Psoas muscle (tissue), 8 donors: ENCODE results near the gene TXNDC15. TPM values are rescaled to one million over a fixed set of nuclear protein-coding genes. Genes with fewer than 3 reads are reported as not detected.
A peak's percentile ranks its signal among the peaks of the same experiment; 100 is the strongest.

ENCODE experiments used
- ATAC-seq, 4 donors: fragments of 200-7000 bp; cut with Tn5 transposase; one replicate each; pipeline ENCODE4 v1.9.1; 2020; ENCODE audit warnings: moderate library complexity in 3 of 4, mild to moderate bottlenecking in 2 of 4
- DNase-seq, 2 donors: peaks; one replicate each; pipeline ENCODE4 v3.0.0-alpha.2; 2020
- H3K27ac ChIP-seq: fragments of 200-600 bp; one replicate; pipeline ENCODE4 v1.8.0; 2022
- H3K27me3 ChIP-seq, 3 donors: fragments of 200-600 bp in 1 of 3; one replicate each; pipeline versions ENCODE4 v1.6.1 to v1.8.0; 2013 to 2022; ENCODE audit warnings: low read length in 2 of 3, mild to moderate bottlenecking in 2 of 3, moderate library complexity in 1 of 3; ENCODE audit not compliant: insufficient read depth in 3 of 3
- H3K36me3 ChIP-seq, 2 donors: fragments of 200-600 bp in 1 of 2; one replicate each; pipeline versions ENCODE4 v1.6.1 to v1.8.0; 2013 to 2022; ENCODE audit warnings: low read depth in 1 of 2, mild to moderate bottlenecking in 1 of 2, moderate library complexity in 1 of 2; ENCODE audit not compliant: insufficient read depth in 1 of 2
- H3K4me1 ChIP-seq: fragments of 200-600 bp; one replicate; pipeline ENCODE4 v1.8.0; 2022
- H3K4me3 ChIP-seq: fragments of 200-600 bp; one replicate; pipeline ENCODE4 v1.8.0; 2022; ENCODE audit warnings: mild to moderate bottlenecking
- H3K9me3 ChIP-seq: fragments of 200-600 bp; one replicate; pipeline ENCODE4 v1.8.0; 2022
- CTCF ChIP-seq: fragments of 200-600 bp; IDR thresholded peaks from one replicate; pipeline ENCODE4 v1.8.0; 2022; ENCODE audit warnings: antibody characterized with exemption
- WGBS, 3 donors: extraction: QIAGEN DNeasy Blood & Tissue Kit; methylation state at CpG; one replicate each; pipeline versions ENCODE4 v1.1.6 to v1.1.7; 2013; 5-methylcytosine and 5-hydroxymethylcytosine counted together
- intact Hi-C, 2 donors: fragments of 100-400 bp; cut with DNase I; formaldehyde crosslinking; loops; one replicate each; pipeline versions ENCODE4 v1.11.0 to v1.14.2; 2022
- long read RNA-seq, 2 donors: library from polyadenylated mRNA; unstranded; transcript quantifications; one replicate each; pipeline ENCODE4 v2.0.0, GENCODE V29; 2021
- polyA plus RNA-seq, 3 donors: library from polyadenylated mRNA; stranded (reverse); fragments of 200-250 nt; gene quantifications; one replicate each; pipeline ENCODE4 v1.2.3, GENCODE V29; 2013
- total RNA-seq, 4 donors: library from RNA; stranded (reverse); fragmentation: NEBNext Ultra II Directional in 2 of 4; extraction: Animal tissue kit (Norgen Biotek cat#: 25700) in 2 of 4; gene quantifications; one replicate each; pipeline versions ENCODE4 v1.2.1 to v1.2.4, GENCODE V29; 2021 to 2023
- donor health status: healthy with polysubstance abuse.
- donor health status: DM: no; HTN: no; CAD: no; lungs with moderate emphysema.
- donor health status: Bipolar disorder and iron deficiency.
- donor health status: healthy.
- donor health status: DM: yes; HTN: yes; CAD: no.
- donor health status: DM: no; HTN: no; CAD: no.
- donor health status: DM: no; HTN: no; CAD: no.
- donor health status: DM: yes; HTN: yes; CAD: no.

TXNDC15 gene, protein sequence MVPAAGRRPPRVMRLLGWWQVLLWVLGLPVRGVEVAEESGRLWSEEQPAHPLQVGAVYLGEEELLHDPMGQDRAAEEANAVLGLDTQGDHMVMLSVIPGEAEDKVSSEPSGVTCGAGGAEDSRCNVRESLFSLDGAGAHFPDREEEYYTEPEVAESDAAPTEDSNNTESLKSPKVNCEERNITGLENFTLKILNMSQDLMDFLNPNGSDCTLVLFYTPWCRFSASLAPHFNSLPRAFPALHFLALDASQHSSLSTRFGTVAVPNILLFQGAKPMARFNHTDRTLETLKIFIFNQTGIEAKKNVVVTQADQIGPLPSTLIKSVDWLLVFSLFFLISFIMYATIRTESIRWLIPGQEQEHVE
- total RNA-seq (10 to 100 TPM; 21.1 to 32.0 (median 26.6) TPM), polyA plus RNA-seq (10 to 100 TPM; 23.2 to 34.0 (median 28.6) TPM)
- long read RNA-seq, donor 1, transcript TXNDC15-201 (5 exons, 3,548 nt) = major isoform, 9 of 9 reads
- long read RNA-seq, donor 1, partial matches to known transcripts = 0 of 9 reads
- long read RNA-seq, donor 1, other reads (novel, unspliced or antisense) = 0 of 9 reads
- long read RNA-seq, donor 2, transcript TXNDC15-201 (5 exons, 3,548 nt) = major isoform, 16 of 21 reads
- long read RNA-seq, donor 2, partial matches to known transcripts = 1 of 21 reads
- long read RNA-seq, donor 2, other reads (novel, unspliced or antisense) = 3 of 21 reads

- ATAC-seq = peak; percentile 94 to 96 (median 96)
- Histone ChIP-seq H3K9me3 (no peaks in the 10 kb centered on the region), H3K36me3 (peaks cover 0 to 14% of the 10 kb centered on the region in 2 donors), H3K27ac (peak within 1 kb of the TSS; percentile 97), H3K4me1 (peaks cover 9% of the 10 kb centered on the region), H3K4me3 (peak within 1 kb of the TSS; percentile 93), H3K27me3 (no peaks in the 10 kb centered on the region)
- intact Hi-C loops = loop anchor here in 1 of 2 donors (1.0 kb wide), 1 partner anchor 28 kb away; no protein-coding TSS in a partner anchor
- DNase-seq = peak; percentile 89 to 95
- 1 to 2% (median 1%) methylated on average over 57 to 79 of the region's 79 CpGs for WGBS, 3 donors
- TF ChIP-seq CTCF = no peak
Observed at GRCh38 chr5:134873987-134874830, at the start of gene TXNDC15. TXNDC15 (plus strand) TSS chr5:134874371; CDS start chr5:134874428, 57 bp downstream.

DNA sequence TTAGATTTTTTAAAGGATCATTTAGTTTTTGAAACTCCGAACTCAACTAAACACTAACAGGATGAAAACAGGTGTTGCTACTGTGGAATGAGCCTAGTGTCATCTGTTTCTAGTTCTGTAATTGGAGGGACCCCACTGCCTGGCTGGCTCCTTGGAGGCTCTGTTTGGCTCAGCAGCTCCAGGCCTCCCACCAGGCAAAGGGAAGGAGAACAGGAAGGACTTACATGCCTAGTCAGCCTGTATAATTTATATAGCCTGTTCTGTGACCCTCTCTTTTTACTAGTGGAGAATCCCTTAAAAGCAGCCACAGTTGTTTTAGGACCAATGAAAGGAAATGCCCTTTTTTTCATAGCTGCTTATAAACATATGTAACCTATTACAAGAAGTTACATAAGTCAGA lies 49.5 kb upstream of the TXNDC15 start:
- 97 to 100% (median 97%) methylated on average over 1 of the region's 1 CpG for WGBS, 3 donors
- H3K27ac ChIP-seq = no peak overlapping the region
- ATAC-seq (no peak), DNase-seq (no peak)
- TF ChIP-seq CTCF = no peak
- H3K36me3 ChIP-seq = peaks cover 8 to 100% of the 10 kb centered on the region in 2 donors
- intact Hi-C loops = no loop called here
- H3K27me3 ChIP-seq = no peaks in the 10 kb centered on the region
- no peaks in the 10 kb centered on the region for H3K4me1 ChIP-seq
- H3K4me3 ChIP-seq = no peak overlapping the region
- no peaks in the 10 kb centered on the region for H3K9me3 ChIP-seq

DNA sequence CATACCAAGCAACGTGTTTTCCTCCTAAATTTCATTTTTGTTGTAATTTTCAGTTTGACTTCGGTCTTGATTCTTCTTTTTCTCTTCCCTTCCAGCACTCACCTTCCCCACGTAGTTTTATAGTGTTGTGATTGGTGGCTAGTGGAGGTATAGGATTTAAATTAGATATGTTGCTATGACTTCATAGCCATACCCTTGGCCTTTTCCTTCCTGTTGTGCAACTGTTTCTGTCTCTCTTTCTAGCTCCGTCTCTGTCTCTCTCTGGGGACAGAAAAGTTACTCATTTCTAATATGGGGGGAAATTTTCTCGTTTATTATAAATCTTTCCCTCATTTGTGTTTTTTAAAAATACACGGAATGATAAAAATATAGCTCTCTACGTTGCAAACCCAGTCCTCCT lies 49.0 kb upstream of the TXNDC15 start:
- peaks cover 5 to 96% of the 10 kb centered on the region in 2 donors for H3K36me3 ChIP-seq

More for the DNA sequence above, 49.0 kb upstream of the TXNDC15 start:
- Histone ChIP-seq H3K4me3 (no peak overlapping the region), H3K27me3 (no peaks in the 10 kb centered on the region), H3K27ac (no peak overlapping the region), H3K4me1 (no peaks in the 10 kb centered on the region), H3K9me3 (no peaks in the 10 kb centered on the region)
- DNase-seq (no peak), ATAC-seq (no peak)
- intact Hi-C loops = no loop called here
- TF ChIP-seq CTCF = no peak
- WGBS, 3 donors = 89 to 93% (median 91%) methylated on average over 7 of the region's 7 CpGs
